Parathyroid adenoma (tissue), 2 donors: ENCODE measurements around the gene HAUS1.

ENCODE experiments used
- H2AFZ ChIP-seq: fragments of 300-600 bp; sonication (generic); one replicate; pipeline ENCODE4 v1.7.0; 2017; ENCODE audit warnings: antibody characterized with exemption, mild to moderate bottlenecking
- H3K27ac ChIP-seq: fragments of 300-600 bp; sonication (generic); one replicate; pipeline ENCODE4 v1.7.0; 2017
- H3K27me3 ChIP-seq: fragments of 300-600 bp; sonication (generic); one replicate; pipeline ENCODE4 v1.7.0; 2017; ENCODE audit warnings: low read length; ENCODE audit not compliant: control insufficient read depth, insufficient read depth
- H3K36me3 ChIP-seq: fragments of 300-600 bp; sonication (generic); one replicate; pipeline ENCODE4 v1.7.0; 2017; ENCODE audit warnings: low read length; ENCODE audit not compliant: control insufficient read depth, insufficient read depth
- H3K4me1 ChIP-seq: fragments of 300-600 bp; sonication (generic); one replicate; pipeline ENCODE4 v1.7.0; 2017; ENCODE audit warnings: control low read depth
- H3K4me2 ChIP-seq: fragments of 300-600 bp; sonication (generic); one replicate; pipeline ENCODE4 v1.7.0; 2017; ENCODE audit warnings: low read length
- H3K4me3 ChIP-seq: fragments of 300-600 bp; sonication (generic); one replicate; pipeline ENCODE4 v1.7.0; 2017; ENCODE audit warnings: low read depth, low read length
- H3K79me2 ChIP-seq: fragments of 300-600 bp; sonication (generic); one replicate; pipeline ENCODE4 v1.7.0; 2017; ENCODE audit warnings: control low read depth
- H3K9ac ChIP-seq: fragments of 300-600 bp; sonication (generic); one replicate; pipeline ENCODE4 v1.7.0; 2017; ENCODE audit warnings: mild to moderate bottlenecking
- H3K9me3 ChIP-seq: fragments of 300-600 bp; sonication (generic); one replicate; pipeline ENCODE4 v1.7.0; 2017; ENCODE audit warnings: low read length; ENCODE audit not compliant: control insufficient read depth
- TF ChIP-seq, protein P1 (sequence below): fragments of 300-600 bp; sonication (generic); IDR thresholded peaks from one replicate; pipeline ENCODE4 v1.7.0; 2017; ENCODE audit warnings: antibody characterized with exemption, mild to moderate bottlenecking
- donor health status: primary hyperparathyroidism.

The HAUS1 gene

GRCh38 chr18:46069524-46069923 is 34.7 kb upstream of the HAUS1 start:
- Histone ChIP-seq H3K27ac (no peak overlapping the region), H2AFZ (no peak overlapping the region), H3K9ac (no peak overlapping the region), H3K4me3 (no peak overlapping the region), H3K36me3 (no peaks in the 10 kb centered on the region), H3K9me3 (no peaks in the 10 kb centered on the region), H3K79me2 (peaks cover 4% of the 10 kb centered on the region), H3K4me1 (peaks cover 8% of the 10 kb centered on the region), H3K27me3 (no peaks in the 10 kb centered on the region), H3K4me2 (no peak overlapping the region)
- TF ChIP-seq, protein P1, sequence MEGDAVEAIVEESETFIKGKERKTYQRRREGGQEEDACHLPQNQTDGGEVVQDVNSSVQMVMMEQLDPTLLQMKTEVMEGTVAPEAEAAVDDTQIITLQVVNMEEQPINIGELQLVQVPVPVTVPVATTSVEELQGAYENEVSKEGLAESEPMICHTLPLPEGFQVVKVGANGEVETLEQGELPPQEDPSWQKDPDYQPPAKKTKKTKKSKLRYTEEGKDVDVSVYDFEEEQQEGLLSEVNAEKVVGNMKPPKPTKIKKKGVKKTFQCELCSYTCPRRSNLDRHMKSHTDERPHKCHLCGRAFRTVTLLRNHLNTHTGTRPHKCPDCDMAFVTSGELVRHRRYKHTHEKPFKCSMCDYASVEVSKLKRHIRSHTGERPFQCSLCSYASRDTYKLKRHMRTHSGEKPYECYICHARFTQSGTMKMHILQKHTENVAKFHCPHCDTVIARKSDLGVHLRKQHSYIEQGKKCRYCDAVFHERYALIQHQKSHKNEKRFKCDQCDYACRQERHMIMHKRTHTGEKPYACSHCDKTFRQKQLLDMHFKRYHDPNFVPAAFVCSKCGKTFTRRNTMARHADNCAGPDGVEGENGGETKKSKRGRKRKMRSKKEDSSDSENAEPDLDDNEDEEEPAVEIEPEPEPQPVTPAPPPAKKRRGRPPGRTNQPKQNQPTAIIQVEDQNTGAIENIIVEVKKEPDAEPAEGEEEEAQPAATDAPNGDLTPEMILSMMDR, result no peak

DNA sequence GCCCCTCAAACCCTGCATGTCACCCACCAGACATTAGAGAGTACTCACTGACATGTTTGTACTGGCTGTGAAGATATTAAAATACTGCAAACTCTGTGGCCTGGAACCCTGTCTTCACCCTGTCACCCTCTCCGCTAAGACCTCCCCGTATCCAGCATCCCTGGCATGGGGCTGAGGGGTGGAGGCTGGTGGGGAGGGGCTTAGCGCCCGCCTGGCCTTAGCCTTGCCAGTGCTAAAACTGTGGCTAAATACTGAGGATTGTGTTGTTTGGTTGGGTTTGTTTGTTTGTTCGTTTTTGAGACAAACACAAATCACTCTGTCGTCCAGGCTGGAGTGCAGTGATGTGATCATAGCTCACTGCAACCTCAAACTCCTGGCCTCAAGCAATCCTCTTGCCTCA is 34.0 kb upstream of the HAUS1 start:
- Histone ChIP-seq H3K9ac (no peak overlapping the region), H3K4me1 (peaks cover 8% of the 10 kb centered on the region), H3K9me3 (no peaks in the 10 kb centered on the region), H2AFZ (no peak overlapping the region), H3K36me3 (no peaks in the 10 kb centered on the region), H3K4me2 (no peak overlapping the region), H3K79me2 (peaks cover 4% of the 10 kb centered on the region), H3K27ac (no peak overlapping the region), H3K27me3 (no peaks in the 10 kb centered on the region), H3K4me3 (no peak overlapping the region)
- TF ChIP-seq, protein P1, result no peak

- H3K79me2 ChIP-seq, result peaks cover 4% of the 10 kb centered on the region
- TF ChIP-seq, protein P1, result no peak
- H3K9me3 ChIP-seq, result no peaks in the 10 kb centered on the region
- peak overlapping the region; percentile 77 for H3K4me3 ChIP-seq
- no peaks in the 10 kb centered on the region for H3K27me3 ChIP-seq
- H3K36me3 ChIP-seq, result no peaks in the 10 kb centered on the region
- no peak overlapping the region for H3K27ac ChIP-seq
- no peak overlapping the region for H3K9ac ChIP-seq
- H3K4me2 ChIP-seq, result peak overlapping the region; percentile 96
- H2AFZ ChIP-seq, result peak overlapping the region; percentile 96
- H3K4me1 ChIP-seq, result peaks cover 8% of the 10 kb centered on the region
These were observed 33.2 kb upstream of the HAUS1 start for GRCh38 chr18:46070815-46071652.

DNA sequence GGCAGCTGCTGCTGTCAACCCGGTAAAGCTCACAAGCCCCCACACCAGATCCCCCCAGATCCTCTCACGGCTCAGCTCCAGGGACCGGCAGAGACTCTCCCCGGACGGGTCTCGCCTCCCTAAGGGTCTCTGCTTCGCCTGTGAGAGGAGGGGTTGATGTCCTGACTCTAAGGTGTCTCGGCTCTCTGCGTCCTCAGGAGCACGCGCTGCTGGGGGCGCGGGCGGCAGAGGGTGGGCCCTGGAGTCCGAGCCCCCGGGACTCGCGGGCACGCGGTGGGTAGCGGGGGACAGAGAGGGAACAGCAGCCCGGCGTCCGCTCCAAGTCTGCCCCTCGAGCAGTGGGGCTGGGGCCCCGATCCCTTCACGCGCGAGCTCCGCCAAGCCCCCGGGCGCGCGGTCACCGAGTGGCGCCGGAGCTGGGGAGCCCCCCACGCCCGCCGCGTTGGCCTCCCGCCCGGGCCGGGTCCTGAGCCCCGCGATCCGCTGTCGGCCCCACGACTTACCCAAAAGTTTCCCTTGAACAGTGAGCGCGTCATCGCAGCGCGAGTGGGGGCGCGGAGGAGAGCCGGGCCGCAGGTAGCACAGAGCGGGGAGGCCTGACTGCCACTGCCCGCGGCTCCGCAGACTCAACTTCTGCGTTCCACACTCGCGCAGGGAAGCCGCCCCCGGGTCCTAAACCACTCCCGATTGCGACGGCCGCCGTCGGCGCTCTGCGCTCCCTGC is 32.4 kb upstream of the HAUS1 start, which contains the start of gene PSTPIP2:
Gene PSTPIP2 (minus strand): TSS at position 608 of the 723 bp plus-strand sequence. CDS start 72 bp downstream, at position 536.
- Histone ChIP-seq H3K36me3 (no peaks in the 10 kb centered on the region), H3K79me2 (peaks cover 4% of the 10 kb centered on the region), H3K4me1 (peaks cover 8% of the 10 kb centered on the region), H3K27me3 (no peaks in the 10 kb centered on the region), H3K9me3 (no peaks in the 10 kb centered on the region), H3K4me2 (peak within 1 kb of the TSS; percentile 96), H3K4me3 (peak within 1 kb of the TSS; percentile 77), H3K27ac (no peak within 1 kb of the TSS), H2AFZ (peak within 1 kb of the TSS; percentile 96), H3K9ac (peak within 1 kb of the TSS; percentile 13)
- TF ChIP-seq, protein P1, result no peak
